Mesenchymal stem cell (in vitro differentiated cells and primary cell): ENCODE results near the gene GUCA1C.

Experiments
- DNase-seq: peaks from one replicate; pipeline ENCODE4 v3.0.0-alpha.2; 2013
- H2AFZ ChIP-seq: one replicate; pipeline ENCODE4 v1.6.1; 2013; ENCODE audit warnings: low read depth, mild to moderate bottlenecking, control low read depth, inconsistent platforms, low read length, moderate library complexity
- H2AK5ac ChIP-seq: 2 replicates; pipeline ENCODE4 v1.6.1; 2013; ENCODE audit warnings: low read length, moderate library complexity, mild to moderate bottlenecking, inconsistent platforms; ENCODE audit not compliant: severe bottlenecking
- H2BK120ac ChIP-seq: one replicate; pipeline ENCODE4 v1.6.1; 2013; ENCODE audit warnings: low read depth, mild to moderate bottlenecking, inconsistent platforms, low read length, moderate library complexity
- H2BK12ac ChIP-seq, 2 experiments: one replicate each; pipeline ENCODE4 v1.6.1; 2013; ENCODE audit warnings: inconsistent platforms in 2 of 2, low read length in 2 of 2, mild to moderate bottlenecking in 2 of 2, moderate library complexity in 2 of 2, control low read depth in 1 of 2
- H2BK15ac ChIP-seq: one replicate; pipeline ENCODE4 v1.6.1; 2013; ENCODE audit warnings: mild to moderate bottlenecking, low read depth, inconsistent platforms; ENCODE audit not compliant: poor library complexity, severe bottlenecking
- H2BK5ac ChIP-seq: 2 replicates; pipeline ENCODE4 v1.6.1; 2013; ENCODE audit warnings: low read depth, mild to moderate bottlenecking, low read length, control low read depth, inconsistent platforms; ENCODE audit not compliant: poor library complexity, severe bottlenecking
- H3K14ac ChIP-seq, 2 experiments: one replicate each; pipeline ENCODE4 v1.6.1; 2013; ENCODE audit warnings: inconsistent platforms in 2 of 2, low read length in 2 of 2, control low read depth in 1 of 2, mild to moderate bottlenecking in 1 of 2, moderate library complexity in 1 of 2
- H3K18ac ChIP-seq, 2 experiments: one replicate each; pipeline ENCODE4 v1.6.1; 2013; ENCODE audit warnings: inconsistent platforms in 2 of 2, low read length in 2 of 2, control low read depth in 1 of 2, low read depth in 1 of 2, mild to moderate bottlenecking in 1 of 2
- H3K23ac ChIP-seq, 2 experiments: one replicate each; pipeline ENCODE4 v1.6.1; 2013; ENCODE audit warnings: inconsistent platforms in 2 of 2, low read length in 2 of 2, mild to moderate bottlenecking in 2 of 2, moderate library complexity in 2 of 2, control low read depth in 1 of 2
- H3K27ac ChIP-seq: 2 replicates; pipeline ENCODE4 v1.5.1; 2013; ENCODE audit warnings: mild to moderate bottlenecking, moderate library complexity, low read length, control low read depth, inconsistent platforms; ENCODE audit not compliant: poor library complexity, severe bottlenecking
- H3K27me3 ChIP-seq, 2 experiments: 2 replicates each; pipeline versions ENCODE4 v1.6.1 to v1.7.0; 2013; ENCODE audit warnings: low read length in 2 of 2, mild to moderate bottlenecking in 2 of 2, moderate library complexity in 2 of 2, control low read depth in 1 of 2, inconsistent platforms in 1 of 2; ENCODE audit not compliant: control insufficient read depth in 1 of 2, insufficient read depth in 1 of 2
- H3K36me3 ChIP-seq, 2 experiments: 2 replicates each; pipeline versions ENCODE4 v1.6.1 to v1.7.0; 2013; ENCODE audit warnings: low read length in 2 of 2, control low read depth in 1 of 2, inconsistent platforms in 1 of 2, low read depth in 1 of 2, mild to moderate bottlenecking in 1 of 2; ENCODE audit not compliant: insufficient read depth in 2 of 2, control insufficient read depth in 1 of 2
- H3K4ac ChIP-seq, 2 experiments: one replicate each; pipeline ENCODE4 v1.6.1; 2013; ENCODE audit warnings: inconsistent platforms in 2 of 2, low read length in 2 of 2, mild to moderate bottlenecking in 2 of 2, moderate library complexity in 2 of 2, control low read depth in 1 of 2, low read depth in 1 of 2
- H3K4me1 ChIP-seq: 2 replicates; pipeline ENCODE4 v1.6.1; 2013; ENCODE audit warnings: low read depth, low read length, control low read depth; ENCODE audit not compliant: control insufficient read depth, insufficient read depth
- H3K4me2 ChIP-seq: 2 replicates; pipeline ENCODE4 v1.6.1; 2013; ENCODE audit warnings: low read length, mild to moderate bottlenecking, inconsistent platforms; ENCODE audit not compliant: poor library complexity, severe bottlenecking
- H3K4me3 ChIP-seq, 2 experiments: 2 replicates each; pipeline versions ENCODE4 v1.5.1 to v1.7.0; 2013; ENCODE audit warnings: low read length in 2 of 2, mild to moderate bottlenecking in 2 of 2, control low read depth in 1 of 2, low read depth in 1 of 2; ENCODE audit not compliant: insufficient read depth in 1 of 2
- H3K79me1 ChIP-seq: replicated peaks from 2 replicates; pipeline ENCODE4 v1.6.1; 2013; ENCODE audit warnings: mild to moderate bottlenecking, control low read depth, low read length, inconsistent platforms; ENCODE audit not compliant: poor library complexity, severe bottlenecking
- H3K9ac ChIP-seq: 2 replicates; pipeline ENCODE4 v1.7.0; 2013; ENCODE audit warnings: mild to moderate bottlenecking, low read length, moderate library complexity
- H3K9me3 ChIP-seq: 2 replicates; pipeline ENCODE4 v1.7.0; 2013; ENCODE audit warnings: mild to moderate bottlenecking, low read length; ENCODE audit not compliant: control insufficient read depth
- H4K8ac ChIP-seq: one replicate; pipeline ENCODE4 v1.6.1; 2013; ENCODE audit warnings: inconsistent platforms, mild to moderate bottlenecking, low read length, moderate library complexity
- H4K91ac ChIP-seq: one replicate; pipeline ENCODE4 v1.6.1; 2013; ENCODE audit warnings: mild to moderate bottlenecking, low read length, inconsistent platforms
- WGBS: methylation state at CpG from one replicate; pipeline ENCODE4 v1.1.7; 2013; ENCODE audit warnings: mixed read lengths; 5-methylcytosine and 5-hydroxymethylcytosine counted together

The GUCA1C gene

DNA sequence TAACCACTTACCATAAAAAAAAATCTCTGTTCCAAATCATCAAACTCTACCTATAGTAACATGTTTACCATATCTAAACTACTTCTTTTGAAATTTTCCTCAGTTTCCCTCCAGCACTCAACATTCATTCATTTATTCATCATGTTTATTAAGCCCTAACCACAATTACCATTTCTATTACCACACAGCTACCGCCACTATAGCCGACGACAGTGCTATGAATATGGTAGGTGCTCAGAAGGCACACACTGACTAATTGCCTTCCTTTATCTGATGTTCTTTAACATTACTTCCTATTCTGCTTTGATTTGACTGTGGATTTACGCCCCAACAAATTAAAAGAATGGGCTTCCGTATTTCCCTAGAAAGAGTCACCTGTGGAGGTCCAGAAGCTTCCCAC lies 43.9 kb downstream of the GUCA1C start:
- no peak overlapping the region for H3K4me2 ChIP-seq
- 92% methylated on average over 5 of the region's 5 CpGs for WGBS
- H3K18ac ChIP-seq, result no peak overlapping the region
- no peak overlapping the region for H3K4me3 ChIP-seq
- H2AFZ ChIP-seq, result no peak overlapping the region
- peaks cover 4 to 7% of the 10 kb centered on the region in 2 experiments for H3K27me3 ChIP-seq
- DNase-seq, result no peak
- no peak overlapping the region for H2BK120ac ChIP-seq
- H2AK5ac ChIP-seq, result no peak overlapping the region
- H3K9ac ChIP-seq, result no peak overlapping the region
- no peak overlapping the region for H4K91ac ChIP-seq
- H3K36me3 ChIP-seq, result no peaks in the 10 kb centered on the region
- no peaks in the 10 kb centered on the region for H3K4me1 ChIP-seq
- H3K9me3 ChIP-seq, result no peaks in the 10 kb centered on the region
- no peak overlapping the region for H2BK5ac ChIP-seq
- H2BK12ac ChIP-seq, result no peak overlapping the region
- H3K23ac ChIP-seq, result no peak overlapping the region
- no peak overlapping the region for H4K8ac ChIP-seq
- no peak overlapping the region for H3K27ac ChIP-seq
- H3K14ac ChIP-seq, result no peak overlapping the region
- H2BK15ac ChIP-seq, result no peak overlapping the region
- H3K4ac ChIP-seq, result no peak overlapping the region
- no peaks in the 10 kb centered on the region for H3K79me1 ChIP-seq

DNA sequence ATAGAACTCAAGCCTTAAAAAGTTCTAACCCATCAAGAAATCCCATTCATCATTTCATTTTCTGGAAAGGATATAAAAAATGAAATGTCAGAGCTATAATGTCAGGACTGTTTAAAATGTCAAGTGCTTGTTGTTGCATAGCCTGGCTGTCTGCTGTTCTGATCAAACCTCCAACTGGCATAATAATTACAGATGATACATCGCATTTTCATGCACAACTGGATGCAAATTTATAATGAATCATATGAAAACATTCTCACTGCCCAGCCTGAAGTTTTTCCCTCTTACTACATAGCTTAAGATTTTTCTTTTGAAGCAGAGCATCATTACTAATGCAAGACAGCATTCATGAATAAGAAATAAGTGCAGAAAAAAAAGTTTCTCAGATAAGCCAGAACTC lies 46.5 kb downstream of the GUCA1C start:
- Histone ChIP-seq H3K27me3 (peaks cover 4% of the 10 kb centered on the region in 2 experiments), H4K91ac (no peak overlapping the region), H3K36me3 (no peaks in the 10 kb centered on the region), H2BK5ac (no peak overlapping the region), H3K23ac (no peak overlapping the region), H3K27ac (no peak overlapping the region), H3K4me3 (no peak overlapping the region), H2BK120ac (no peak overlapping the region), H3K18ac (no peak overlapping the region), H2BK12ac (no peak overlapping the region), H3K4me2 (no peak overlapping the region), H2AFZ (no peak overlapping the region), H2AK5ac (no peak overlapping the region), H3K9ac (no peak overlapping the region), H4K8ac (no peak overlapping the region), H3K79me1 (no peaks in the 10 kb centered on the region), H3K14ac (no peak overlapping the region), H3K9me3 (no peaks in the 10 kb centered on the region), H3K4me1 (no peaks in the 10 kb centered on the region), H3K4ac (no peak overlapping the region), H2BK15ac (no peak overlapping the region)
- 88% methylated on average over 1 of the region's 1 CpG for WGBS
- no peak for DNase-seq

DNA sequence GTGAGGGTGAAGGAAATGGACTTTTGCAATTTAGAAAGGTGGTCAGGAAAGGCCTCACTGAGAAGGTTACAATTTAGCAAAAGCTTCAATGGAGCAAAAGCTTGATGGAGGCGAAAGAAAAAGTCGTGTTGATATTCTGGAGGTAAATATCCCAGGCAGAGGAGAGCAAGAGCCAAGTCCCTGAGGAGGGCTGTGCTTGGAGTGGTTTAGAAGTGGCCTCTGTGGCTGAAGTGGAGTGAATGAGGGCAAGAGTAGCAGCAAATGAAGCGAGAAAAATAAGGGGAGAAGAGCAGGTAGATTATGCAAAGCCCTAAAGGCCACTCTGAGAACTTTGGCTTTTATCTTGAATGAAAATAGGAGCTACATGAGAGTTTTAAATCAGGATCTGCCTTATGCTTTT lies 54.1 kb downstream of the GUCA1C start:
- Histone ChIP-seq H3K36me3 (no peaks in the 10 kb centered on the region), H2BK15ac (no peak overlapping the region), H3K4me1 (no peaks in the 10 kb centered on the region), H2BK12ac (no peak overlapping the region), H3K4me3 (no peak overlapping the region), H3K9me3 (no peaks in the 10 kb centered on the region), H3K79me1 (no peaks in the 10 kb centered on the region), H2BK120ac (no peak overlapping the region), H3K18ac (no peak overlapping the region), H3K27ac (no peak overlapping the region), H3K9ac (no peak overlapping the region), H3K4ac (no peak overlapping the region), H3K14ac (no peak overlapping the region), H2AK5ac (no peak overlapping the region), H3K27me3 (no peaks in the 10 kb centered on the region), H4K91ac (no peak overlapping the region), H2BK5ac (no peak overlapping the region), H3K4me2 (no peak overlapping the region), H4K8ac (no peak overlapping the region), H2AFZ (no peak overlapping the region), H3K23ac (no peak overlapping the region)
- WGBS, result 75% methylated on average over 3 of the region's 3 CpGs
- no peak for DNase-seq

DNA sequence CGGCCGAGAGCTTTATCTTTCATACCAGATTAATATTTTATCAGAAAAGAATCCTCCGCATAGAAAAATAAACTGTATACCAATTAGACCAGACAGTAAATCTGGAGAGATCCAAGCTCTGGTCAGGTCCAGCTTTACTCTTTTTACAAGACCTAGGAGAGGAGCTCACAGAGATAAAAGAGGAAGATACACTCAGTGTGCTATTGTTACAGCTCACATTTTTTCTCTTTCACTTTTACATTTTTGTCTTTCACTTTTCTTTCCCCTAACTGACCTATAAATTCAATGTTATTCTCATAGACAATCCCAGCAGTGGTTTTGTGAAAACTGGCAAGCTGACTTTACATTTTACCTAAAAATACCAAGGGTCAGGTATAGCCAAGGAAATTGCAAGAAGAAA lies 55.8 kb downstream of the GUCA1C start:
- 95% methylated on average over 3 of the region's 3 CpGs for WGBS
- H3K14ac ChIP-seq, result no peak overlapping the region
- H2AFZ ChIP-seq, result no peak overlapping the region
- no peak overlapping the region for H2BK120ac ChIP-seq
- H3K79me1 ChIP-seq, result no peaks in the 10 kb centered on the region
- no peak overlapping the region for H3K4ac ChIP-seq
- no peak overlapping the region for H2BK5ac ChIP-seq
- H3K4me2 ChIP-seq, result no peak overlapping the region
- DNase-seq, result no peak
- H3K23ac ChIP-seq, result no peak overlapping the region
- H3K36me3 ChIP-seq, result no peaks in the 10 kb centered on the region
- H4K8ac ChIP-seq, result no peak overlapping the region
- no peaks in the 10 kb centered on the region for H3K27me3 ChIP-seq
- H2AK5ac ChIP-seq, result no peak overlapping the region
- no peaks in the 10 kb centered on the region for H3K4me1 ChIP-seq
- H3K27ac ChIP-seq, result no peak overlapping the region
- no peak overlapping the region for H3K9ac ChIP-seq
- no peak overlapping the region for H3K18ac ChIP-seq
- H3K4me3 ChIP-seq, result no peak overlapping the region
- H2BK12ac ChIP-seq, result no peak overlapping the region
- H4K91ac ChIP-seq, result no peak overlapping the region
- no peaks in the 10 kb centered on the region for H3K9me3 ChIP-seq
- H2BK15ac ChIP-seq, result no peak overlapping the region
